HG02981 (cell line): ENCODE measurements around the gene ATP4A.

Experiments
- ATAC-seq: cut with Tn5 transposase; IDR thresholded peaks from one replicate; pipeline ENCODE4 v1.9.1; 2021; ENCODE audit warnings: mild to moderate bottlenecking, moderate library complexity; ENCODE audit not compliant: unreplicated experiment

Gene ATP4A

DNA sequence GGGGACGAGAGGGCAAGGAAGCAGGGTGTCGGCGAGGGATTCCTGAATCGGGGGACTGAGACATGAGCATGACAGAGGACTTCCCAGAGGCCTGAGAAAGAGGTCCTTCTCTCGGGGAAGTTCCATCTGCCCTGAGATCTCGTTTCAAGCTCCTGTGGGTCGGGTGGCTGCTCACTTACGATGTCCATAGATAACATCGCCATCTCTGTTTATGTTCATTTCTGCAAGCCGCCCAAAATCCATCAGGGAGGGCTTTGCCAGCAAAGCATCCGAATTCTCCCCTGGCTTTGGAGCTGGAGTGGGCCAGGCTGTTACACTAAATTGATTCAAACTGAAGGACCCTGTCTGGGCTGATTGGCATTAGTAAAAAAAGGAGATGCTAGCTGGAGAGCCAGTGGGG is 55.9 kb downstream of the ATP4A start:
- ATAC-seq: no peak

DNA sequence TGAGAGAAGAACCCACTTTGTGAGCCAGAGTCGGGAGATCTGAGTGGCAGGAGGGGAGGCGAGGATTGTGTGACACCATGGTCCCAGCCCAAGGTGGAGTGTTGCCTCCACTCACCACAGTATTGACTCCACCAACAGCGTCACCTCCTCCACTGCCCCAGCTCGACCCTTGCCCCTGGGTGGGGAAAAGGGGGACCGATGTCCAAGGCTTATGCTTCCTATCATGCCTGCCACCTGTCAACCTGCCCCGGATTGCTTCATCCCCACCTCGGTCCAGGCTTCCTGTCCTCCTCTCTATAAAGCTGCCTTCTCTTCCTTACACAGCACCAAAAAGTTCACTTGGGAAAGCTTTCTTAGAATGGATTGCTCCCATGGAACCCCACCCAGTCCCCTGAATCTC is 57.4 kb downstream of the ATP4A start:
- no peak for ATAC-seq

DNA sequence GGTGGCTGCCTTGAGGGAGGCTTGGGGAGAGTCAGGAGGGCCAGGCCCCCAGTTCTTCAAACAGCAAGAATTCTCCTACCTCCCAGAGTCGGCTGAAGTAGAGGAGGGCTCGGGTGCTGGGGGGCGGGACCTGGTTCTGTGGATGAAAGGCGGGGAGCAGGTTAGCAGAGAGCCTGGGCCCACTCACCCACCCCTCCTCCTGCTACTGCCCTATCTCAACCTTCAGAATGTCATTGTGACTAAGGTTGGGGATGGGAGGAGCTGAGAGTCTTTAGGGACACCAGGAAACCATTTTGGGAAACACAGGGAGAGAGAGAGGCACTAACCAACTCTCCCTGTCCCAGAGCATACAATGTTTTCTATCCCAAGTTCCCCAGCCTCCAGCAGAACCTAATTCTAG is 60.7 kb downstream of the ATP4A start:
- no peak for ATAC-seq

DNA sequence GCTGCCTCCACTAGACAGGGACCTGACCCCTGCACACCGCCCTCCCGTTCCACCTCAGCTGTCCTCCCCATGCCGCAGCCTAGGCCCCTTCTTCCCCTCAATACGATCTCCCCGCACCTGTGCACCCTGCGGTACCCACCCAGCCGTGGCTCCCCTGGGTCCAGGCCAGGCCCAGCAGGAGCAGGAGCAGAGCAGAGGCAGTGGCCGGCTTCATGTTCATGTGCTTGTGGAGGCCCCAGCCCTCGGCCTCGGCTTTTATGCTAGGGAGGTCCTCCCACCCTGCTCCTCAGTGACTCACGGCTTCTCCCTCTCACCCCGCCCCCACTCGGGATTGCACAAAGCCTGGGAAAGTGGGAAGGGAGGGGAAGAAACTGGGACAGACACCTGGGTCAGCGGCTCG is 61.8 kb downstream of the ATP4A start:
- ATAC-seq: no peak

DNA sequence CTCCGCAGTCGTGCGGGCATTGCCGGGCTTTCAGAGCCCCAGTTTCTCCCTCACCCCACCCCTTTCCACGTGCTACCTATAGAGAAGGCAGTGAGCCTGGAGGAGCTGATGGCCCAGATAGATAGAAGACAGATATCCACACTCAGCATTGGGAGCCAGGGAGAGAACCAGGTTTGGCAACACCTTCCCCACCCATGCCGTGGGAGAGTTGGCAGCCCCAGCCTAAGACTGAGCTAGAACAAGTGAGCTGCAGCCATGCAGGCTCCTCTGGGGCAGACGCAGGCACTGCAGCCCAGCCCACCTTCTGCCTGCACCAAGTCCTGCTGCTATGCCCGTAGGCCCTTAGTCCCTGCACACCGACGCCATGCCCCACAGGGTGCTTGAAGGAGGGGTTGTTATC is 62.8 kb downstream of the ATP4A start:
- no peak for ATAC-seq
